Fibroblast of the aortic adventitia (primary cell): ENCODE data around the gene BYSL. TPM values are rescaled to one million over a fixed set of nuclear protein-coding genes. Genes with fewer than 3 reads are reported as not detected.
A peak's percentile ranks its signal among the peaks of the same experiment; 100 is the strongest.

Experiments used
- DNase-seq: peaks from one replicate; pipeline ENCODE4 v3.0.0-alpha.2; 2010; ENCODE audit warnings: low read depth
- H3K4me3 ChIP-seq: 2 replicates; pipeline ENCODE4 v1.5.1; 2011; ENCODE audit warnings: low read depth, mild to moderate bottlenecking, control low read depth, low read length, moderate library complexity
- total RNA-seq: library from RNA; depleted of rRNA; stranded (reverse); fragments of >200 nt; gene quantifications from 2 replicates; pipeline ENCODE4 v1.2.3, GENCODE V29; 2012; ENCODE audit warnings: low replicate concordance
- TF ChIP-seq, protein P1 (sequence below): IDR thresholded peaks from 2 replicates; pipeline ENCODE4 v1.5.1; 2011; ENCODE audit warnings: mild to moderate bottlenecking, low read length, control low read depth, inconsistent platforms; ENCODE audit not compliant: insufficient read depth

The BYSL gene
- total RNA-seq, 1 donor: 14.2 TPM

DNA sequence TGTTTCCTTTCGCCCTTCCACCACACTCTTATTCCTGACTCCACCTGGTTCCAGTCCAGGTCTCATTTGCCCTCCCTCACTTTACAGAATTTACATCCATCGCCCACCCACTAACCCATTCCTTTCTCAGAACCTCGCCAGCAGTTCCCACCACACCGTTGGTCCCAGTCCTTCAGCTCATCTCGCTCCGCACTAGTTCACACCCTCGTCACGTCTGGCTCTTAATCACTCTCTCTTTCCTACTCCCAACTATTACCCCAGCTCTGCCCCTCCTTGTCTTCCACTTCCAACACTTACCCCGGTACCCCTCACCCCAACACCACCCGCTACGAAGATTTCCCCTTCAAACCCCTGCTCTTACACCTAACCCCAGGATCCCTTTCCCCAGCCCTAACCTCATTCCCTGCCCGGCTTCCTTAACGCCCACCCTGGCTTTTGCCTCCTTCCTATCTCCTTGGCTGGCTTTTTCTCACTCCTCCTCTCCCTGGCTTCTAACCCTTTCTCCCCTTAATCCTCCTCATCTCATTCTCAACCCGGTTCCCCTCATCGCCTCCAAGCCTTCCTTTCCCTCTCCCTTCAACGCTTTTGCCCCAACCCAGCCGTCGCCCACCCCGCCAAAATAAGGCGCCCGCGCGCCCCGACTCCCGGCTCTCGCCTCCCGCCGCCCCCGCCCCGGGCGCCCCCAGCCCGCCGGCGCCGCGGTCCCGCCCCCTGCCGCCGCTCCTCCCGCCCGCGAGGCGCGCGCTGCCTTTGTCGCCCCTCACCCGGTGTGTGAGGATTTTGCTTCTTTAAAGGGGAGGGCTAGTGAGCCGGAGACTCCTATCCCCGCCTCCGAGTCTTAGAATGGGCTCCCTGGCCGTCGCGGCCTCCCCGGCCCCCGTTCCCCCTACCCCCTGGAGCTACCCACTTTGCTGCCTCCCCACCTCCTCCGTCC lies 26.7 kb upstream of the BYSL start:
- no peak for DNase-seq
- TF ChIP-seq, protein P1, sequence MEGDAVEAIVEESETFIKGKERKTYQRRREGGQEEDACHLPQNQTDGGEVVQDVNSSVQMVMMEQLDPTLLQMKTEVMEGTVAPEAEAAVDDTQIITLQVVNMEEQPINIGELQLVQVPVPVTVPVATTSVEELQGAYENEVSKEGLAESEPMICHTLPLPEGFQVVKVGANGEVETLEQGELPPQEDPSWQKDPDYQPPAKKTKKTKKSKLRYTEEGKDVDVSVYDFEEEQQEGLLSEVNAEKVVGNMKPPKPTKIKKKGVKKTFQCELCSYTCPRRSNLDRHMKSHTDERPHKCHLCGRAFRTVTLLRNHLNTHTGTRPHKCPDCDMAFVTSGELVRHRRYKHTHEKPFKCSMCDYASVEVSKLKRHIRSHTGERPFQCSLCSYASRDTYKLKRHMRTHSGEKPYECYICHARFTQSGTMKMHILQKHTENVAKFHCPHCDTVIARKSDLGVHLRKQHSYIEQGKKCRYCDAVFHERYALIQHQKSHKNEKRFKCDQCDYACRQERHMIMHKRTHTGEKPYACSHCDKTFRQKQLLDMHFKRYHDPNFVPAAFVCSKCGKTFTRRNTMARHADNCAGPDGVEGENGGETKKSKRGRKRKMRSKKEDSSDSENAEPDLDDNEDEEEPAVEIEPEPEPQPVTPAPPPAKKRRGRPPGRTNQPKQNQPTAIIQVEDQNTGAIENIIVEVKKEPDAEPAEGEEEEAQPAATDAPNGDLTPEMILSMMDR: no peak
- peak overlapping the region; percentile 82 for H3K4me3 ChIP-seq

DNA sequence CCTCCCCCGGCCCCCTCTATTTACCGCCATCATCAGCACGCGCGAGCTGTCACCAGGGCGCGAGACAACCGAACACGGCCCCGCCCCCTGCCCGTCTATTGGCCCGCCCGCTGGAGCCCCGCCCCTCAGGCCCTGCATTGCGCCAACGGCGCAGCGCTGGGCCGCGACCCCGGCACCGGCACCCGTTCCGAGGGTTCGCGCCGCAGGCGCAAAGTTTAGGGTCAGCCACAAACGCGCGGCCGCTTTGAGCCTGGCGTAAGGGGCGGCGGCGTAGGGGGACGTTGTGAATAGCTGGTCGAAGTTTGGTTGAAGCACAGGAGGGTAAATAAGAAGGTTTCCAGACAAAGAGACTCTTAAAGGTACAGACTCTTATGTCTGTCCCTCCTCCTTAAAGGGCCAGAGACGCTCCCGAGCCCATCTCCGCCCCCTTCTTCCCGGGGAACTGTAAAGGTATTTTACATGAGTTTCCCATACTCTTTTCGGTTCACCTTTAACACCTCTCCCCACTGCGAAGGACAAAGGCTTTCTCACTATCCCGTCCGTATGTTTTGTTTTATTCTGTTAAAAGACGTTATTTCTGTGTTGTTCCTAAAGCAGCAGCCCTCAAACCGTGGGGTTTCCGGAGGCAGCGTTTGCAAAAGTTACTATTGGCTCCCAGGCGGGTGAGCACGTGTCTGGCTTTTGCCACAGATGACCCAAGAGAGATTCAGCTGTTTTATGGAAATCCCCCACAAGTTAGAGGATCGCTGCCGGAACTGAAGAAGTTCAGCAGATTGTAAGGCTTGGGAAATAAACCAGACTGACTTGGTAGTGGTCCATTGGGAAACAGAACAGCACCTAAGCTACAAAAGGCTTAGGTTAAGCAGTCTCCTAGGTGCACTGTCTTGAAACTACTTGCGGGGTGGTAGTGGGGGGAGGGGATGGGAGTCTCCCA lies 25.7 kb upstream of the BYSL start, which contains the start of gene USP49:
USP49 (minus strand) TSS at position 76 of the 934 bp plus-strand sequence. CDS start 88,392 bp downstream, outside the sequence.
- peak; percentile 83 for DNase-seq
- TF ChIP-seq, protein P1: no peak

GRCh38 chr6:41896281-41896680 lies 25.0 kb upstream of the BYSL start:
- peak overlapping the region; percentile 82 for H3K4me3 ChIP-seq
- no peak for DNase-seq
- TF ChIP-seq, protein P1: no peak

More for the DNA sequence above, 25.7 kb upstream of the BYSL start, which contains the start of gene USP49:
- H3K4me3 ChIP-seq: peak within 1 kb of the TSS; percentile 82

- no peak overlapping the region for H3K4me3 ChIP-seq
- TF ChIP-seq, protein P1: no peak
- no peak for DNase-seq
These were observed 20.4 kb upstream of the BYSL start for GRCh38 chr6:41900861-41901260.

DNA sequence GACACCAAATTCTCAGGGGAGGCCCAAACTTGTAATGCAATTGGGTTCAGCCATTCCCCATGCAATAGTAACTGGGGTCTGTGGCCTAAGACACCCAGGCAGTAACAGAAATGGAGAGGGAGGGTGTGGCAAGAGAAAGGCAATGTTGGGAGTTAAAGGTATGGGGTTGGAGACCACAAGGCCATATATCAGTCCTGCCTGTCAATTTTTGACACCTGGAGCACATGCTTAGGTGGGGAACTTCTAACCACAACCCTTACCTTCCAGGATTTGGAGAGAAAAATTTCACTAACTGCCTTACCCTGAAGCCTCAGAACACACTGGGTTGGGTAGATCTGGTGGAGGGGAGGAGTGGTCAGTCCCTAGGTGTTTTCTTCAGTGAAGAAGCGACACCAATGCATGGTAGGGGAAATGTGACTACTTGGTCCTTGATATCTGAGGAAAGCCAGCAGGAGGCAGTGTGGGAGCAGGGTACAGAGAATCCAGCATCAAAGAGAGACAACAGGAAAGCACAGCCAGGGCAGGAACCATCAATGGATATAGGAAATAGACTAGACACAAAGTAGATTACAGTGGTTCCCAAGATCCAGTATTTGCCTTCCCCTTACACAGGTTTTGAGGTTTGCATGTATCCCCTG lies 19.3 kb upstream of the BYSL start:
- H3K4me3 ChIP-seq: no peak overlapping the region
- TF ChIP-seq, protein P1: no peak
- no peak for DNase-seq

GRCh38 chr6:41909727-41910126 lies 11.6 kb upstream of the BYSL start:
- TF ChIP-seq, protein P1: no peak
- H3K4me3 ChIP-seq: no peak overlapping the region
- no peak for DNase-seq
